OCI-LY7 (cell line): ENCODE results near the gene MARK3. TPM values are rescaled to one million over a fixed set of nuclear protein-coding genes. Genes with fewer than 3 reads are reported as not detected.

ENCODE experiments used
- BruUV-seq: library from RNA; stranded (reverse); fragments of 400-500 nt; replicated peaks from 2 replicates; lab custom pipeline; 2021; lab: Mats Ljungman, UMichigan
- CTCF ChIA-PET: fragments of 300-600 bp; sonication (Branson Sonifier 250); formaldehyde crosslinking; loops from one replicate; lab custom pipeline; 2022; ENCODE audit warnings: antibody characterized with exemption; ENCODE audit not compliant: unreplicated experiment; lab: Charles Lee
- POLR2A ChIA-PET: fragments of 300-600 bp; sonication (Branson Sonifier 250); formaldehyde crosslinking; loops from one replicate; lab custom pipeline; 2022; ENCODE audit warnings: antibody characterized with exemption; lab: Charles Lee
- DNase-seq: peaks from one replicate; pipeline ENCODE4 v3.0.0-alpha.2; 2015; ENCODE audit warnings: low spot score
- H2AFZ ChIP-seq: fragments of 200-600 bp; sonication (generic), shearing (Covaris generic); 2 replicates; pipeline ENCODE4 v1.6.1; 2014; ENCODE audit warnings: mild to moderate bottlenecking, antibody characterized with exemption, low read length, moderate library complexity
- H3K27ac ChIP-seq: fragments of 200-600 bp; sonication (generic); 2 replicates; pipeline ENCODE4 v1.5.1; 2014; ENCODE audit warnings: mixed run types, low read depth, mild to moderate bottlenecking, moderate library complexity, low read length, inconsistent platforms; ENCODE audit not compliant: poor library complexity, severe bottlenecking
- H3K36me3 ChIP-seq: fragments of 200-600 bp; sonication (generic); 2 replicates; pipeline ENCODE4 v1.6.1; 2014; ENCODE audit warnings: mild to moderate bottlenecking, antibody characterized with exemption, low read length, moderate library complexity, mixed read lengths; ENCODE audit not compliant: insufficient read depth
- H3K4me1 ChIP-seq: fragments of 200-600 bp; sonication (generic); 2 replicates; pipeline ENCODE4 v1.5.1; 2014; ENCODE audit warnings: mild to moderate bottlenecking, low read length; ENCODE audit not compliant: insufficient read depth, poor library complexity, severe bottlenecking
- H3K4me2 ChIP-seq: fragments of 200-600 bp; sonication (generic); 2 replicates; pipeline ENCODE4 v1.6.1; 2014; ENCODE audit warnings: mild to moderate bottlenecking, low read length
- H3K4me3 ChIP-seq: fragments of 200-600 bp; sonication (generic); 2 replicates; pipeline ENCODE4 v1.5.1; 2014; ENCODE audit warnings: mild to moderate bottlenecking, low read depth, low read length; ENCODE audit not compliant: poor library complexity, severe bottlenecking
- H3K79me2 ChIP-seq: fragments of 200-600 bp; sonication (generic); 2 replicates; pipeline ENCODE4 v1.6.1; 2016; ENCODE audit warnings: low read depth, mild to moderate bottlenecking, low read length, moderate library complexity, mixed read lengths; ENCODE audit not compliant: insufficient read depth
- H3K9me2 ChIP-seq: fragments of 200-600 bp; sonication (generic); 2 replicates; pipeline ENCODE4 v1.6.1; 2016; ENCODE audit warnings: mild to moderate bottlenecking, low read length, mixed read lengths; ENCODE audit not compliant: insufficient read depth
- H3K9me3 ChIP-seq: fragments of 200-600 bp; sonication (generic); 2 replicates; pipeline ENCODE4 v1.6.1; 2014; ENCODE audit warnings: mild to moderate bottlenecking, mixed run types, low read length, mixed read lengths
- H4K20me1 ChIP-seq: fragments of 200-600 bp; sonication (generic); 2 replicates; pipeline ENCODE4 v1.6.1; 2014; ENCODE audit warnings: mild to moderate bottlenecking, antibody characterized with exemption, low read length, moderate library complexity, mixed read lengths; ENCODE audit not compliant: insufficient read depth
- EZH2phosphoT487 ChIP-seq: fragments of 200-600 bp; sonication (generic); IDR thresholded peaks from 2 replicates; pipeline ENCODE4 v1.6.1; 2018; ENCODE audit warnings: low read depth, borderline replicate concordance, mild to moderate bottlenecking, mixed run types, antibody characterized with exemption, low read length, moderate library complexity, mixed read lengths
- intact Hi-C: fragments of 100-400 bp; cut with micrococcal nuclease; formaldehyde crosslinking; loops from one replicate; pipeline ENCODE4 v1.10.0; 2022; ENCODE audit not compliant: unreplicated experiment
- total RNA-seq, 2 experiments: library from RNA; depleted of rRNA in 1 of 2; stranded (reverse); fragments of >200 nt in 1 of 2; shearing (Covaris generic) in 1 of 2; gene quantifications; 2 replicates each; pipeline ENCODE4 v1.2.3, GENCODE V29; 2014 to 2022
- TF ChIP-seq, protein P1 (sequence below): fragments of 200-600 bp; sonication (generic); conservative IDR thresholded peaks from 2 replicates; pipeline ENCODE4 v1.5.1; 2014; ENCODE audit warnings: mild to moderate bottlenecking, antibody characterized with exemption, low read length, moderate library complexity, mixed read lengths

Gene MARK3
- total RNA-seq, 2 experiments from 2014 or later, result 70.8 to 83.6 TPM

- TF ChIP-seq, protein P1, sequence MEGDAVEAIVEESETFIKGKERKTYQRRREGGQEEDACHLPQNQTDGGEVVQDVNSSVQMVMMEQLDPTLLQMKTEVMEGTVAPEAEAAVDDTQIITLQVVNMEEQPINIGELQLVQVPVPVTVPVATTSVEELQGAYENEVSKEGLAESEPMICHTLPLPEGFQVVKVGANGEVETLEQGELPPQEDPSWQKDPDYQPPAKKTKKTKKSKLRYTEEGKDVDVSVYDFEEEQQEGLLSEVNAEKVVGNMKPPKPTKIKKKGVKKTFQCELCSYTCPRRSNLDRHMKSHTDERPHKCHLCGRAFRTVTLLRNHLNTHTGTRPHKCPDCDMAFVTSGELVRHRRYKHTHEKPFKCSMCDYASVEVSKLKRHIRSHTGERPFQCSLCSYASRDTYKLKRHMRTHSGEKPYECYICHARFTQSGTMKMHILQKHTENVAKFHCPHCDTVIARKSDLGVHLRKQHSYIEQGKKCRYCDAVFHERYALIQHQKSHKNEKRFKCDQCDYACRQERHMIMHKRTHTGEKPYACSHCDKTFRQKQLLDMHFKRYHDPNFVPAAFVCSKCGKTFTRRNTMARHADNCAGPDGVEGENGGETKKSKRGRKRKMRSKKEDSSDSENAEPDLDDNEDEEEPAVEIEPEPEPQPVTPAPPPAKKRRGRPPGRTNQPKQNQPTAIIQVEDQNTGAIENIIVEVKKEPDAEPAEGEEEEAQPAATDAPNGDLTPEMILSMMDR, result no peak
- TF ChIP-seq EZH2phosphoT487, result no peak
- Histone ChIP-seq H3K4me3 (no peak overlapping the region), H3K9me3 (peaks cover 19% of the 10 kb centered on the region), H4K20me1 (no peaks in the 10 kb centered on the region), H3K4me1 (peaks cover 31% of the 10 kb centered on the region), H3K9me2 (no peaks in the 10 kb centered on the region), H3K27ac (no peak overlapping the region), H2AFZ (no peak overlapping the region), H3K36me3 (no peaks in the 10 kb centered on the region), H3K4me2 (no peak overlapping the region), H3K79me2 (no peaks in the 10 kb centered on the region)
- intact Hi-C loops, result no loop called here
- ChIA-PET POLR2A (no interaction called here), CTCF (no interaction called here)
- BruUV-seq, result no TSS peak
- no peak for DNase-seq
These were observed 24.7 kb upstream of the MARK3 start for GRCh38 chr14:103360548-103360947.

GRCh38 chr14:103361867-103362266 is 23.3 kb upstream of the MARK3 start:
- Histone ChIP-seq H3K4me3 (no peak overlapping the region), H3K4me1 (peaks cover 22% of the 10 kb centered on the region), H3K36me3 (no peaks in the 10 kb centered on the region), H2AFZ (no peak overlapping the region), H4K20me1 (no peaks in the 10 kb centered on the region), H3K79me2 (no peaks in the 10 kb centered on the region), H3K9me2 (no peaks in the 10 kb centered on the region), H3K27ac (no peak overlapping the region), H3K9me3 (peaks cover 19% of the 10 kb centered on the region), H3K4me2 (no peak overlapping the region)
- no peak for DNase-seq
- no peak for TF ChIP-seq EZH2phosphoT487
- TF ChIP-seq, protein P1, result no peak
- ChIA-PET CTCF (no interaction called here), POLR2A (interaction anchor here (0.5 to 0.6 kb wide), 2 partner anchors 14 to 31 kb away, joined by 3 read pairs; no protein-coding TSS in a partner anchor)
- BruUV-seq, result no TSS peak
- intact Hi-C loops, result no loop called here

GRCh38 chr14:103362780-103363179 is 22.4 kb upstream of the MARK3 start:
- Histone ChIP-seq H3K79me2 (no peaks in the 10 kb centered on the region), H4K20me1 (no peaks in the 10 kb centered on the region), H3K27ac (no peak overlapping the region), H3K4me1 (peaks cover 15% of the 10 kb centered on the region), H3K36me3 (no peaks in the 10 kb centered on the region), H2AFZ (no peak overlapping the region), H3K9me3 (peaks cover 19% of the 10 kb centered on the region), H3K4me2 (no peak overlapping the region), H3K4me3 (no peak overlapping the region), H3K9me2 (no peaks in the 10 kb centered on the region)
- no peak for TF ChIP-seq EZH2phosphoT487
- TF ChIP-seq, protein P1, result no peak
- ChIA-PET CTCF (no interaction called here), POLR2A (no interaction called here)
- DNase-seq, result peak; percentile 29
- intact Hi-C loops, result no loop called here
- BruUV-seq, result no TSS peak
